Measurements from ENCODE around the gene DCC.

Gene DCC

GRCh38 chr18:52936931-52937330, 596.9 kb downstream of the DCC start:
- no peak for TF ChIP-seq CTCF (IDR thresholded peaks at IDR 0.05; ENCODE audit: insufficient read depth, low read depth, low read length, missing control alignments)
- DNase-seq (ENCODE audit: low read depth): peak; percentile 77
- no peak overlapping the region for H3K4me3 ChIP-seq (ENCODE audit: low read length)

- peak; percentile 81 for DNase-seq (ENCODE audit: low read depth)
Observed at GRCh38 chr18:52937840-52938239, 597.8 kb downstream of the DCC start.

GRCh38 chr18:52945552-52945951, 605.6 kb downstream of the DCC start:
- H3K4me3 ChIP-seq (ENCODE audit: low read length): no peak overlapping the region
- no peak for DNase-seq (ENCODE audit: low read depth)
- no peak for TF ChIP-seq CTCF (IDR thresholded peaks at IDR 0.05; ENCODE audit: insufficient read depth, low read depth, low read length, missing control alignments)

More at GRCh38 chr18:52937840-52938239, 597.8 kb downstream of the DCC start:
- TF ChIP-seq CTCF (IDR thresholded peaks at IDR 0.05; ENCODE audit: insufficient read depth, low read depth, low read length, missing control alignments): no peak
- H3K4me3 ChIP-seq (ENCODE audit: low read length): no peak overlapping the region

GRCh38 chr18:52948868-52949444, 609.0 kb downstream of the DCC start:
- no peak overlapping the region for H3K4me3 ChIP-seq (ENCODE audit: low read length)
- no peak for TF ChIP-seq CTCF (IDR thresholded peaks at IDR 0.05; ENCODE audit: insufficient read depth, low read depth, low read length, missing control alignments)
- DNase-seq (ENCODE audit: low read depth): no peak

GRCh38 chr18:52950155-52950554, 610.2 kb downstream of the DCC start:
- H3K4me3 ChIP-seq (ENCODE audit: low read length): no peak overlapping the region
- peak; percentile 45 for DNase-seq (ENCODE audit: low read depth)
- TF ChIP-seq CTCF (IDR thresholded peaks at IDR 0.05; ENCODE audit: insufficient read depth, low read depth, low read length, missing control alignments): no peak

GRCh38 chr18:52953387-52953786, 613.4 kb downstream of the DCC start:
- H3K4me3 ChIP-seq (ENCODE audit: low read length): no peak overlapping the region
- TF ChIP-seq CTCF (IDR thresholded peaks at IDR 0.05; ENCODE audit: insufficient read depth, low read depth, low read length, missing control alignments): no peak
- DNase-seq (ENCODE audit: low read depth): no peak

- no peak overlapping the region for H3K4me3 ChIP-seq (ENCODE audit: low read length)
- no peak for DNase-seq (ENCODE audit: low read depth)
- TF ChIP-seq CTCF (IDR thresholded peaks at IDR 0.05; ENCODE audit: insufficient read depth, low read depth, low read length, missing control alignments): no peak
Observed at GRCh38 chr18:52963481-52963880, 623.5 kb downstream of the DCC start.
